GM12892 (cell line): Measurements from ENCODE around the gene SH3BGRL2.

Experiments used
- DNase-seq: peaks from one replicate; pipeline ENCODE4 v3.0.0; 2011; ENCODE audit not compliant: insufficient read length
- FAIRE-seq: peaks from 2 replicates; lab custom pipeline; 2011; peaks lifted over from hg19 to GRCh38; lab: Jason Lieb, UNC
- POLR2A ChIP-seq: IDR thresholded peaks from 2 replicates; pipeline ENCODE4 v1.6.1; 2011; ENCODE audit warnings: low read depth, low read length, control low read depth
- POLR2AphosphoS5 ChIP-seq: IDR thresholded peaks from 2 replicates; pipeline ENCODE4 v1.6.1; 2011; ENCODE audit warnings: low read depth, low read length, control low read depth
- TAF1 ChIP-seq: IDR thresholded peaks from 2 replicates; pipeline ENCODE4 v1.6.1; 2011; ENCODE audit warnings: low read depth, mild to moderate bottlenecking, control low read depth, low read length, borderline replicate concordance

SH3BGRL2 gene

DNA sequence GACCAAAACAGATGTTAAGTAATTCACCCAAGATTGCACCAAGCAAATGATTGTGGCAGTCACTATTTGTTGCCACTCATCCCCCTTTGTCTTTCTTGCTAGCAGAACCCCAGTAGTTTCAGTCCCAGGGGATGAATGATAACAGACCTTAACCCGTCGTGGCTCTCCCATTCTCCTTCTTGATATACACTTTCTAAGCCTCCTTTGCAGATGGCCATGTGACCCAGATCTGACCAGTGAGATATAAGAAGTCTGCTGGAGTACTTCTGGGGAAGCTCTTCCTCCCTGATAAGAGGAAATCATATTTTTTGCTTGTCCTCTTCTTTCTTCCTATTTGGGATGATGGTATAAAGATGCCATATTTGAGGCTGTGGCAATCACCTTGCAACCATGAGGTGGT lies 9.6 kb upstream of the SH3BGRL2 start:
- no peak for DNase-seq
- TF ChIP-seq TAF1 = no peak
- TF ChIP-seq POLR2AphosphoS5 = no peak
- no peak for TF ChIP-seq POLR2A
- FAIRE-seq = no peak

DNA sequence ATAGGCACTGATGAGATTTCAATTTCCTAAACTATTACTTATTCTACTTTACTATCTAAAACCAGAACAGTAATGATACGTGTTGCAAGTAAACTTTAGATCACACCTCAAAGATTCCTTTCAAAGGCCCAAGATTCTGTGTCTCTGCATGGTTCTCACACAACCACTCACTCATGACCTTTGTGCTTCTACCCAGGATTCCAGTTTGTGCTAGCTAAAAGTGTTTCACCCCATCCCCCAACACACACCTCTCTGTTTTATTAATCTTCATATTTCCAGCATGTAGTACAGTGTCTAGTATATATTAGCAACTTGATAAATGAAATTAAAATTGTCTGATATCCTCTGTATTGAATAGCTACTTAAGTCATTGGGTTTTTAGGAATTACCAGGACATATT lies 8.8 kb upstream of the SH3BGRL2 start:
- no peak for DNase-seq
- TF ChIP-seq TAF1 = no peak
- no peak for TF ChIP-seq POLR2AphosphoS5
- FAIRE-seq = no peak

DNA sequence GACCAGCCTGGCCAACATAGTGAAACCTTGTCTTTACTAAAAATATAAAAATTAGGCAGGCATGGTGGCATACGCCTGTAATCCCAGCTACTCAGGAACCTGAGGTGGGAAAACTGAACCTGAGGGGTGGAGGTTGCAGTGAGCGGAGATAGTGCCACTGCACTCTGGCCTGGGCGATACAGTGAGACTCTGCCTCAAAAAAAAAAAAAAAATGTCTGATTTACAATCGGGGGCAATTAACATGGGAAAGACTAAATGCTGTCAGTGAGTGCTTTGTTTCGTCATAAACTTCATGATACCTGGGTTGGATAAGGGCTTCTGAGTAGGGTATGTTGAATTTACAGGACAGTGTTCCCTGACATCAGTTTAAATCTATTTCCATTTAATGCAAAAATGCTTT lies 8.0 kb upstream of the SH3BGRL2 start:
- DNase-seq (no peak), FAIRE-seq (peak; percentile 30)
- no peak for TF ChIP-seq POLR2AphosphoS5
- TF ChIP-seq POLR2A = no peak
- no peak for TF ChIP-seq TAF1

DNA sequence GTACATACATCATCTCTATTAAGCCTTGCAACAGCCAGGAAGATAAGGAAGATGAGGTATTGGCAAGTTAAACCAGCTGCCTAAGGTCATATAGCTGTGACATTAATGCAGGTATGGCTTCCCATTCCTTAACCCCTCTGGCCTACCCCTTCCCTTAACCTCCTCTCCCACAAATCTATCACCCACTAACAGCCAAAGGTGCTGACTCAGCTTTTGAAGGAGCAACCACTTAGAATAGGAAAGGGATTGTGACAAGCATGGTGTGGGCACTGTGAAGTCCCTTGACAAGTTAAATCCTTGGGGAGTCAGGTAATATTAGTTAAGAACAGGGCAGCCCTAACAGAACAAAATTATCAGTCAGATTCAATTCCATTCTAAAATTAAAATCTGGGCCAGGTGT lies 5.4 kb upstream of the SH3BGRL2 start:
- FAIRE-seq (no peak), DNase-seq (no peak)
- TF ChIP-seq POLR2AphosphoS5 = no peak
- no peak for TF ChIP-seq POLR2A
- TF ChIP-seq TAF1 = no peak

DNA sequence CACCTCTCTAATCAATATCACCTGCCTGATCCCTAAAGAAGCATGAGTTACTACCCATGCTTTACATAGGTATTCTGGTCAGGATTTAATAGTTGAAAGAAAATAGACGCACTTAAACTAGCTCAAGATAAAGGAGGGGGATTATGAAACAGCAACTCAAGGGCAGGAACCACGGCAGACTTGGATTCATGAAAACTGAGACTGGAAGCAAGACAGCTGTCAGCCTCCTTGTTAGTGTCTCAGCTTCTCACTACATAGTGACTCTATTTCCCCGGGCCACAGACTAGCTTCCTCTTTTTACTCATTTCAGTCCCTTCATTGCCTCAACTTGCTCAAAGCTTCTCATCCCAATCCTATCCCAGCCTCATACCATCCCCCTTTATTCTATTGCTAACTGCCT lies 4.3 kb upstream of the SH3BGRL2 start:
- FAIRE-seq = peak; percentile 71
- DNase-seq = no peak
- TF ChIP-seq POLR2A (no peak), TAF1 (no peak), POLR2AphosphoS5 (no peak)

DNA sequence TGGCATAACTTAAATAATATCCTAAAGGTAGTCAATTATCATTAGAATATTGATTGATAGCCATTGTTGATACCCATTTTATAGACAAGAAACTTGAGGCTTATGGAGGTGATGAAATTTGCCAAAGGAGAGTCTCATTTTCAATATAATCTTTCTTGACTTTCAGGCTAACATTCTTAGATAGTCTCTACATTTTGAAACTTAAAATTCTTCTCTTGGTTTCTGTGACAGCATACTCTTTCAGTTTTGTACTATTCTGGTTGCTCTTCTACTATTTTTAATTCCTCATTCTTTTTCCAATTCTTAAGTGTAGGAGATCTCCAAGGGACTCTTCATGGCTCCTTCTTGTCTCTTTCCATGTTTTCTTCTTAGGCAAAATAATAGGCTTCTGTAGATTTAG lies 3.7 kb upstream of the SH3BGRL2 start:
- TF ChIP-seq POLR2AphosphoS5 (no peak), TAF1 (no peak), POLR2A (no peak)
- no peak for FAIRE-seq

DNA sequence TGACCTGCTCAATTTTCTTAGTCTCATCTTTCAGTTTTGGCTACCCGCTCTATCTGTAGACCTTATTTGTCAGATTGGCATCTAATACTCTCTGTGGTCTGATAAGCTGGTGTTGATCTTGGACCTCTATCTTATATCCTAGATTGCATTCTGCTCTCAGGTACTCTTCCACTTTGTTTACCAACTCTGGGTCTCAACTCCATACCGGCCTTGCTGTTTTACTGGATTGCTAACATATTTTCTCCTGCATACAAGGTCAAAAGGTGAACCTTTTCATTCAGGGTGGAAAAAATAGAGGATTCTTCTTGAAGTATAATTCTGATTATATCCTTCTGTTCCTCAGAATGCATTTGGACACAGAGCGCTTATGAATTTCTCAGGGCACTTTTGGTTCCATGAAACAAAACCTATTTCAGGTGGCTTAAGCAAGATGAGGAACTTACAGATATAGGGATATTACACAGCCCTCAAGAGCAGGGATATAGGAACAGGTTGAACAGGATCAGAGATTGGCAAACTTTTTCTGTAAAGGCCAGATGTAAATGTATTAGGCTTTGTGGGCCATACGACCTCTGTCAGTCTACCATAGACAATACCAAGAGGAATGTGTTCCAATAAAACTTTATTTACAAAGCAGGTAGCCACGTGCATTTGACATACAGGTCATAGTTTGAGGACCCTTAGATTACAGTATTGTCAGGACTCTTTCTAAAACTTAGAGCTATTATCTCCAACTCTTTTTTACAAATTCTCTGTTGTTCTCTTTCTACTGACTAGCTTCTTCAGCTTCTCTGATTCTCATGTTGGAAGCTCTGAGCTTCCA lies 2.5 kb upstream of the SH3BGRL2 start:
- DNase-seq = no peak
- no peak for FAIRE-seq
- TF ChIP-seq POLR2A (no peak), POLR2AphosphoS5 (no peak), TAF1 (no peak)

More for the DNA sequence above, 3.7 kb upstream of the SH3BGRL2 start:
- DNase-seq = no peak

DNA sequence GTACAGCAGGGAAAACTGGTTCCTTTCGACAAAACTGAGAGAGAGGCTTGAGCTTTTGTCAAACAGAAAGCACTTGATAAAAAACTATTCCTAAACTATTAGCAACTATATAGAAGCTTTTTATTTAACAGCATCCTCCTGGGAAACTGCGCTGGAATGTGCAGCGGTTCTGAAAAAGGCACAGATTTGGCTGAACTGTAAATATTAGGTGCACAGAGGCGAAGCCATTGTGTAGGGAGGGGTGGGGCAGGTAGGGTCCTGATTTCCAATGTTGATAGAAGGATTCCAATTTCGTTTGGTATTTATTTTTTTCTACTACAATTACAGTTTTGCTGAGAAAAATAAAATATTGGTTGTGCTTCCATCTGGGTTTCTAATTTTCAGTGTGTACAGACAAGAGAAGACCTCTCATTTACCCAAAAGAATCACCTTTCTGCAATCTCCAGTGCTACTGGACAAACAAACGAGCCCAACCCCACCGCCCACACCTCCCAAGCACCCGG lies 698 bp upstream of the SH3BGRL2 start:
- FAIRE-seq = no peak
- DNase-seq = no peak
- no peak for TF ChIP-seq POLR2A
- TF ChIP-seq TAF1 = no peak
- no peak for TF ChIP-seq POLR2AphosphoS5

DNA sequence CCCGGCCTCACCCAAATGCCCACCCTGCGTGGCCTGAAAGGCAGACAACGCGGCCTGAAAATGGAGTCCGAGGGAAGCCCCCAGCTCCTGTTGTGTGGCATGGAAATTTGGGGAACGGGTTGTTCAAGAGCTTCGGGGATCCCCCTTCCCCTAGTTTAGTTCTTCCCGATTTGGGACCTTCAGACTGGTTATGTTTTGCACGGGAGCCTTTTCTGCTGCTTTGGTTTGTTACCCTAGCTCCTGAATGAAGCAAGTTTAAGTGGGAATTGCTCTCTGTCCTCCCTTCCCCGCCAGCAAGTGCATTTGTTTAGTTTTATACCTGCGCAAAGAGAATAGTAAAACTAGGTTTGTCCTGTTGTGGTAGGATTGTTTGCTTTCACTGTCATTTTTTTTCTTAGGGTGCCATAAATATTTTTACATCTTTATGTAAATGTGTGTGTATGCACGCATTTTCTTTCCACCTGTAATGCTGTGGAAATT lies 604 bp downstream of the SH3BGRL2 start:
- no peak for TF ChIP-seq POLR2A
- no peak for TF ChIP-seq TAF1
- no peak for TF ChIP-seq POLR2AphosphoS5
- FAIRE-seq (no peak), DNase-seq (no peak)

DNA sequence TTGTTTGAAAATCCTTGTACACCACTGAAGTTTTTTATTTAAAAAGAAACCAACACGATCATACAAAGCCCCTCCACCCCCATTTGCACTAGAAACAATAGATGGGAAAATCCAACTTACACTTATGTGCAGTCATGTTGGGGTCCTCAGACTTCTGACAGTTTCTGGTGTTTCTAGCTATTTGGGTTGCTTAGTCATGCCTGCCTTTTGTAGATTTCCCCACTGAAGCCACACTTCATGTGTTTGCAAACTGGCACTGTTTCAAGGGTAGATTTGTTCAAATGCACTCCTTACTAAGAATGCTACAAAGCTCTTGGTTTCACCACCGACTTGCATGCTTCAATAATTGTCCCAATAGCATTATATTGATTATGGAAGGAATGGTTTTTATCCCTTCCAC lies 1.5 kb downstream of the SH3BGRL2 start:
- no peak for FAIRE-seq
- TF ChIP-seq POLR2AphosphoS5 = no peak
- no peak for TF ChIP-seq POLR2A
- TF ChIP-seq TAF1 = no peak
- DNase-seq = no peak

DNA sequence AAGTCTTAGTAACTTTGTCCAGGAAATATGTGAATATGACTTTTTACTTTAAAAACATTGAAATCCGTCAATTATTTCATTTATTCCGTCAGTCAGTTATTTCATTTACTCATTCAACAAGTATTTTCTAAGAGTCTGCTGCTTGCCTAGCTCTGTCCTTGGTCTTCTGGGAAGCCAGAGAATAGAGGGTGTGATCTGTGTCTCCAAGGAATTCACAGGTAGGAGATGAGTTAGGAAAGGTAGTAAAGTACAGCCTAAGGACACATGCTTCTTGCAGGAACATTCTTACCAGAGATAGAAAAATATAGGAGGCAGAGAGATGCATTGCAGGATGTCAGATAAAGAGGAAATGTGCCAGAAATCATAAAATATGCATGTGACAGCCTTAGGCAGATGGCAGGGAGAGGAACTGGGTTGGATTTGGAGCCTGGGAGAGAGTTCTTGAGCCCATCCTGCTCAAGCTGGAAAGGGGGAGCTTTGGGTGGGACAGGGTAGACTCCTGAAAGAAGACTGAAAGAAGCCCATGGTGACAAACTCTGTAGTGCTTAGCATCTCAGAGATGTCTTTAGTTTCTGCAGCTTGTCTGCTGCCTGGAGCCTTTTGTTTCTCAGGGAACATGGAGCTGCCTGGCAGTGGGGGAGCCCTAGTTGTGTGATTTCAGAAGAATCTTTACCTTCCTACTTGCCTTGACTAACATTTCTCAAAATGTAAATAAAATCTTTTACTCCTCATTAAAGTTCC lies 3.5 kb downstream of the SH3BGRL2 start:
- TF ChIP-seq TAF1 (no peak), POLR2A (no peak), POLR2AphosphoS5 (no peak)
- no peak for DNase-seq
- no peak for FAIRE-seq

DNA sequence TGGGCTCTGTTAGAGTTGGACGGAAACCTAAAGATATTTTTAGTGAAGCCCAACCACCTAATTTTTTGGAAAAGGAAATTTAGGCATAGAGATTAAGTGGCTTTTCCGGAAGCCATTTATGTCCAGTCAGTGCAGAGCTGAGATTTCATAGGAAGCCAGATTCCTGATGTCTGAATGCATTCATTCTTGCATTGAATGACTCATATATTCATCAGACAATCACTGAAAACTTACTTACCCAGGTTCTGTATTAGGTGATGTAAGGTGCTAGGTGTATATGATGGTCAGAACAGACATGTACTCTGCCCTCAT lies 4.1 kb downstream of the SH3BGRL2 start:
- no peak for DNase-seq
- no peak for TF ChIP-seq TAF1
- no peak for TF ChIP-seq POLR2AphosphoS5
- TF ChIP-seq POLR2A = no peak
- FAIRE-seq = no peak
